GM10847 (cell line): ENCODE measurements around the gene CFAP61.

Experiments used
- POLR2A ChIP-seq: IDR thresholded peaks from 2 replicates; pipeline ENCODE4 v1.6.1; 2011; ENCODE audit not compliant: insufficient read length; ENCODE audit errors: extremely low read depth

The CFAP61 gene

DNA sequence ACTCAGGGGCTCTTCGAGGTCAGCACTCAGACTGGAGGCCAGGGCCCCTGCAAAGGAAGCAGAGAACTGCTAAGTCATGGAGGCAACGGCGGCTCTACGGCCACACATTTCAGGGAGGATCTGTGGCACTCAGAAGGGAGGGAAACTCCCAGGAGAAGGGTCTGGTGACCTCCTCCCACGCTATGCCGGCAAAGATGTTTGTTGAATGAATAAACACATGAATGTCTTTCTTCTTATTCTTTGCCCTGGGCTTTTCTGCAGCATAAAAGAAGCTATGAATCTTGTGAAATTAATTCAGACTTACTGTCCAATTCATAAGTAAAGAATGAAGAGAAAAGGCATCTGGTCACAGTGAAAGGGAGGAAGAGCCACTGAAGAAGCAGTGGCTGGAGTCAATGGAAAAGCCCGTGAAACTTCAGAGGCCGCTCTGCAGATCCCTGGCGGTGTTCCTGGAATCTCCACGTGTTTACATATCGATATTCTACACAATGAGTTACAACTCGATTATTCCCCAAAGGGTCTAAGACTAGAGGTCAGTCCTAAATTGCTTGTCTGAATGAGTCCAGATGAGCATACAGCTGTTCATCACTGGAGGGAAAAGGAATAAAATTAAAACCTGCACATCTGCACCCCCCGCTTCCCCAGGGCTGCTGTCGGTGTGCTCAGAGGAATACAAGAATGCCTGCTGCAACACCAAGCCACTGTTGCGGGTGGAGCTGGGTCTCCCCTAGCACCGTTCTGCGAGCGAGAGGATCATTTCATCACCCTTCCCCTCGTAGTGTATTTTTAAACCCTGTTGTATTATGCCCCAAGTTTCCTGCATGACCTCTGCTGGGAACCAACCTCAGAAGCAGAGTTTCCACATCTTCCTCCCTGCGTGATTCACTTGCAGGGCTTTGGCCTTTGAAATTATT, 341.1 kb downstream of the CFAP61 start:
- no peak for TF ChIP-seq POLR2A

- TF ChIP-seq POLR2A = no peak
Observed at GRCh38 chr20:20395087-20395486, 342.8 kb downstream of the CFAP61 start.

DNA sequence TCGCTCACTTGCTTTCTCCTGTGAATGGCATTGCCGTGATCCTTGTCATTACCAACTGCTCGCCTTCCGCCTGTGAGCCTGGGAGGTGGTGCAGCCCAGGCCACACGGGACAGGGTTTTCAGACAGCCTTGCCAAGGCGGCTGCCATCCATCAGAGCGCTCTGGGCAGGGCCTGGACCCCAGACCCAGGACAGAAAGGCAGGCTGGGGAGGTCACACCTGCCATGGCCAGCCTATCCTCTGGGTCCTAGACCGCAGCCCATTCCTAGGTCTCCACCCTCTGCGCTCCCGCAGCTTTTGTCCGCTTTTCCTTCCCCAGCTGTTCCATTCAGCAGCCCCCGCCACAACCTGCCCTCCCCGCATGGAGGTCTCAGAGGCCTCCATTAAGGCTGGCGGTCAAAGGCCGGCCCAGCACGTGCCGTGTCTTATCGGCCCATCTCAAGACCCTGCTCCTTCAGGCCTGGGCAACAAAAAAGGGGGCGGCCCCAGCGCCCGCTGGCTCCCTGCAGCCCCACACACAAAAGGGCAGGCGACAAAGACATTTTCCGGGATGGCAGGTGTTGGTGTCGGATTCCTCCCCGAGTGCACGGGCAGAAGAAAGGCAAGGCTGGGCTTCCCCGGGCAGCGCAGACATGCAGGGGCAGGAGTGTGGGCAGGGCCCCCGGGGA, 343.7 kb downstream of the CFAP61 start:
- TF ChIP-seq POLR2A = no peak

GRCh38 chr20:20396794-20397193, 344.5 kb downstream of the CFAP61 start:
- no peak for TF ChIP-seq POLR2A

DNA sequence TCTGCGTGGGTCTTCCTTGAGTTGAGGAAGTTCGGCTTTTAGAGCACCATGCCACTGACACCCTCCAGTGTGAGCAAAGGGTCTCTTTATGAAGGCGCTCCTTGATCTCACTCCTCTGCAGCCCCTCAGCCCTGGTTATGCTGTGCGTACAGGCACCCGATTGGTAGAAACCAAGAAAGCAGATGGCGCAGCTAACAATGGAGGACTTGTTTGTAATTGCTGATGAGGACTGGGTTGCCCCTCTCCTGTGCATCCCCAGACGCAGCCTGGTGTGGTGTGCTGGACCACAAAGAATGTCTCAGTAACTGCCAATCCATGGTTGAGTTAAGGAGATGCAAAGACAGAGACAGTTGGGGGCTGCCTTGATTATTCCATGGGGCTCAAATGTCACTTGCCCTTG, 345.8 kb downstream of the CFAP61 start:
- no peak for TF ChIP-seq POLR2A

- no peak for TF ChIP-seq POLR2A
Observed at GRCh38 chr20:20399531-20400500, 347.5 kb downstream of the CFAP61 start.

DNA sequence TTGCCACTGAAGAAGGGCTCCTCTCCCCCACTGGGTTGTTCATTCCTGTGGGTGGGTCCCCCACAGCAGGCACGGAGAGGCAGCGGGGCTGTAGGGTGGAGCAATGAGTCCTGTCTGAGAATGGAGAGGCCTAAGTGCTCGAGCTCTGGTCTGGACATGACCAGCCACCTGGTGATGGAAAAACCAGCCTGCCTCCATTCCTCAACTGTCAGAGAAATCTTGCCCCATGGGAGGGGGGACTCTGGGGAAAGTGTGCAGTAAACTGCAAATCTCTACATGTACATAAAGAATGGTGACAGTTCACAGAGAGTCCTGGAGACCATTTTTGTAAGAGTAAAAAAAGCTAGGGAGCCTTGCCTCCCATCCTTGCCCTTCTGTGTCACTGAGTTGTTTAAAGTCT, 349.7 kb downstream of the CFAP61 start:
- no peak for TF ChIP-seq POLR2A

GRCh38 chr20:20404633-20405032, 352.3 kb downstream of the CFAP61 start:
- TF ChIP-seq POLR2A = no peak

DNA sequence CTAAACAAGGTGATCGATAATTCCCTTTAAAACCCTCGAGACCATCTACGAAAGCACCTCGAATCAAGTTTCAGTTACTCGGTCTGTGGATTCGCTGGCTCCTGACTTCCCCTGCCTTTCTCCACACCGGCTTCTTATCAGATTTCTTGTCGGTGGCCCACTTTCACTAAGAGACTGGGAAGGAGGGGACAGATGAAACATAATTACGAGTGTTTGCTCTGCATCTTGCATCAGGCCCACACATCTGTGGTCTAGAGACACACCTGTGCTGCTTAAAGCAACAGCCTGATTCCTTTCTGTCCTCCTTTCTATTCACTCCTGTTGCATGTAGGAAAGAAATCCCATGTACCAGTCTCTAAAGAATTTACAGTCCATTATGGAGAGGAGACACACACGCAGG, 353.3 kb downstream of the CFAP61 start:
- TF ChIP-seq POLR2A = no peak

GRCh38 chr20:20406306-20406705, 354.0 kb downstream of the CFAP61 start:
- TF ChIP-seq POLR2A = no peak

GRCh38 chr20:20407891-20408805, 355.8 kb downstream of the CFAP61 start:
- TF ChIP-seq POLR2A = no peak

- no peak for TF ChIP-seq POLR2A
Observed at GRCh38 chr20:20409331-20409730, 357.0 kb downstream of the CFAP61 start.
